DND-41 (cell line): ENCODE data around the gene TCL1B.

Experiments used
- EZH2 ChIP-seq: IDR thresholded peaks from 3 replicates; pipeline ENCODE4 v1.6.1; 2012; ENCODE audit warnings: borderline replicate concordance, low read depth, mild to moderate bottlenecking, moderate library complexity, low read length, inconsistent platforms; ENCODE audit not compliant: severe bottlenecking
- TF ChIP-seq, protein P1 (sequence below): IDR thresholded peaks from 2 replicates; pipeline ENCODE4 v1.5.1; 2012; ENCODE audit warnings: borderline replicate concordance, low read length, moderate library complexity, mild to moderate bottlenecking; ENCODE audit not compliant: poor library complexity, severe bottlenecking; ENCODE audit errors: extremely low read depth

DNA sequence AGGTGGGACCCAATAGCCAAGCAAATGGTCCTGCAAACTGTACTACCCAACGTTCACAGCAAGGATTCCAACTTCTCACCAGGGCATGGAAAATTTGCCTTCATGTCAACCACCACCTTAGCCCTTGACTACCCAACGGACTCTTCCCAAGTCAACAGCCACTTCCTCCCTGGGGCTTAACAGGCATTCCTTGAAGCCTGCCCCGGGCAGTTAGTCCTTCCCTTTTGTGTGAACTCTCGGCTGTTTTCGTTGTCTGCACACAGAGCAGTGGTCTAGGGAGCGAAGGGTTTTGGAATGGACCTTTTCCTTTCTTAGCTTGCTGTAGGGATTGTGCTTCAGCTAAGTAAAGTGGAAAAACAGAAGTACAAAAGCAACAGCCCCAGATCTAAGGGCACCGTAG is 35.2 kb upstream of the TCL1B start:
- TF ChIP-seq, protein P1, sequence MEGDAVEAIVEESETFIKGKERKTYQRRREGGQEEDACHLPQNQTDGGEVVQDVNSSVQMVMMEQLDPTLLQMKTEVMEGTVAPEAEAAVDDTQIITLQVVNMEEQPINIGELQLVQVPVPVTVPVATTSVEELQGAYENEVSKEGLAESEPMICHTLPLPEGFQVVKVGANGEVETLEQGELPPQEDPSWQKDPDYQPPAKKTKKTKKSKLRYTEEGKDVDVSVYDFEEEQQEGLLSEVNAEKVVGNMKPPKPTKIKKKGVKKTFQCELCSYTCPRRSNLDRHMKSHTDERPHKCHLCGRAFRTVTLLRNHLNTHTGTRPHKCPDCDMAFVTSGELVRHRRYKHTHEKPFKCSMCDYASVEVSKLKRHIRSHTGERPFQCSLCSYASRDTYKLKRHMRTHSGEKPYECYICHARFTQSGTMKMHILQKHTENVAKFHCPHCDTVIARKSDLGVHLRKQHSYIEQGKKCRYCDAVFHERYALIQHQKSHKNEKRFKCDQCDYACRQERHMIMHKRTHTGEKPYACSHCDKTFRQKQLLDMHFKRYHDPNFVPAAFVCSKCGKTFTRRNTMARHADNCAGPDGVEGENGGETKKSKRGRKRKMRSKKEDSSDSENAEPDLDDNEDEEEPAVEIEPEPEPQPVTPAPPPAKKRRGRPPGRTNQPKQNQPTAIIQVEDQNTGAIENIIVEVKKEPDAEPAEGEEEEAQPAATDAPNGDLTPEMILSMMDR: no peak
- no peak for TF ChIP-seq EZH2
